Aorta (tissue), 5 donors: ENCODE measurements around the gene SRGAP2. TPM values are rescaled to one million over a fixed set of nuclear protein-coding genes. Genes with fewer than 3 reads are reported as not detected.
"Not testable (repeated sequence)": the region's sequence is repeated elsewhere in the genome, so short reads cannot be mapped to it uniquely, and the experiment has no call there.

Source experiments
- ATAC-seq: fragments of 200-7000 bp; cut with Tn5 transposase; one replicate; pipeline ENCODE4 v1.9.1; 2022; ENCODE audit warnings: moderate library complexity; ENCODE audit not compliant: low FRiP score
- DNase-seq, 2 donors: peaks; one replicate each; pipeline ENCODE4 v3.0.0-alpha.2; 2020
- H3K27ac ChIP-seq, 2 donors: one replicate each; pipeline ENCODE4 v1.5.1; 2013; ENCODE audit warnings: low read length in 2 of 2, mild to moderate bottlenecking in 2 of 2, moderate library complexity in 2 of 2, control low read depth in 1 of 2, inconsistent platforms in 1 of 2, low read depth in 1 of 2
- H3K27me3 ChIP-seq, 2 donors: one replicate each; pipeline ENCODE4 v1.6.1; 2013; ENCODE audit warnings: control low read depth in 1 of 2, low read length in 1 of 2, mild to moderate bottlenecking in 1 of 2, moderate library complexity in 1 of 2; ENCODE audit not compliant: insufficient read depth in 2 of 2, control insufficient read depth in 1 of 2
- H3K36me3 ChIP-seq, 2 donors: one replicate each; pipeline ENCODE4 v1.6.1; 2013; ENCODE audit warnings: control low read depth in 1 of 2, low read length in 1 of 2, mild to moderate bottlenecking in 1 of 2; ENCODE audit not compliant: insufficient read depth in 2 of 2, control insufficient read depth in 1 of 2
- H3K4me1 ChIP-seq, 2 donors: one replicate each; pipeline ENCODE4 v1.6.1; 2013; ENCODE audit warnings: low read length in 2 of 2, control low read depth in 1 of 2, mild to moderate bottlenecking in 1 of 2, moderate library complexity in 1 of 2; ENCODE audit not compliant: insufficient read depth in 2 of 2, control insufficient read depth in 1 of 2
- H3K4me3 ChIP-seq, 2 donors: one replicate each; pipeline ENCODE4 v1.5.1; 2013; ENCODE audit warnings: low read length in 2 of 2, control low read depth in 1 of 2, mild to moderate bottlenecking in 1 of 2
- H3K9me3 ChIP-seq: one replicate; pipeline ENCODE4 v1.6.1; 2013; ENCODE audit warnings: mild to moderate bottlenecking, low read length; ENCODE audit not compliant: control insufficient read depth
- WGBS, 2 donors: extraction: QIAGEN DNeasy Blood & Tissue Kit; methylation state at CpG; one replicate each; pipeline ENCODE4 v1.1.7; 2013; 5-methylcytosine and 5-hydroxymethylcytosine counted together
- intact Hi-C, 2 donors: fragments of 100-400 bp; cut with DNase I; formaldehyde crosslinking; loops; one replicate each; pipeline versions ENCODE4 v1.14.2 to v1.15.0; 2022
- polyA plus RNA-seq, 2 donors: library from polyadenylated mRNA; stranded (reverse); fragments of 200-250 nt; gene quantifications; one replicate each; pipeline ENCODE4 v1.2.3, GENCODE V29; 2013
- total RNA-seq, 2 donors: library from RNA; stranded (reverse); fragmentation: NEBNext Ultra II Directional; extraction: Animal tissue kit (Norgen Biotek cat#: 25700); gene quantifications; one replicate each; pipeline ENCODE4 v1.2.1, GENCODE V29; 2021
- donor health status: healthy with polysubstance abuse.
- donor health status: Bipolar disorder and iron deficiency.
- donor health status: DM: no; HTN: no; CAD: no.
- donor health status: DM: no; HTN: no; CAD: no.
- donor health status: DM: yes; HTN: yes; CAD: no.

SRGAP2 gene
- total and polyA plus RNA-seq, 4 donors, result 7.9 to 117 (median 54.8) TPM

- not testable (repeated sequence) for H3K27ac ChIP-seq
Measured at GRCh38 chr1:206252680-206253335, 49.5 kb downstream of the SRGAP2 start.

More at GRCh38 chr1:206252680-206253335, 49.5 kb downstream of the SRGAP2 start:
- ATAC-seq, H3K9me3 ChIP-seq, intact Hi-C loops, H3K4me1 ChIP-seq, DNase-seq, H3K4me3 ChIP-seq, H3K27me3 ChIP-seq, H3K36me3 ChIP-seq: not testable (repeated sequence)
- 88 to 92% methylated on average over 6 to 7 of the region's 8 CpGs for WGBS, 2 donors

Other genes starting within 250 kb of the SRGAP2 start
- 10 to 100 TPM in 1 of 2 donors, 1 to 10 TPM in 1; 1.7 to 11.4 TPM for gene RAB7B, start 200.1 kb upstream of the SRGAP2 start, total RNA-seq
- 1 to 10 TPM; 2.5 to 7.9 TPM for gene RAB7B, start 200.1 kb upstream of the SRGAP2 start, polyA plus RNA-seq
- gene CTSE, start 179.6 kb upstream of the SRGAP2 start, total RNA-seq, result under 1 TPM in 1 of 2 donors, not detected in 1; 0.69 TPM
- gene CTSE, start 179.6 kb upstream of the SRGAP2 start, polyA plus RNA-seq, result 10 to 100 TPM in 1 of 2 donors, under 1 TPM in 1; 0.26 to 18.9 TPM
- gene RHEX, start 150.4 kb upstream of the SRGAP2 start, total RNA-seq, result 1 to 10 TPM in 1 of 2 donors, under 1 TPM in 1; 0.84 to 3.3 TPM
- gene RHEX, start 150.4 kb upstream of the SRGAP2 start, polyA plus RNA-seq, result not detected
- gene AVPR1B, start 86.2 kb upstream of the SRGAP2 start, total RNA-seq, result not detected
- not detected for gene AVPR1B, start 86.2 kb upstream of the SRGAP2 start, polyA plus RNA-seq
- gene FAM72A, start 702 bp upstream of the SRGAP2 start, total RNA-seq, result 1 to 10 TPM; 3.3 TPM
- gene FAM72A, start 702 bp upstream of the SRGAP2 start, polyA plus RNA-seq, result 1 to 10 TPM in 1 of 2 donors, under 1 TPM in 1; 0.79 to 2.4 TPM